Stomach (tissue), 4 donors: ENCODE data around the gene SORCS2.

ENCODE experiments used
- CTCF ChIP-seq, 7 experiments: fragments of 450-650 bp in 4 of 7; fragments of 200-600 bp in 3 of 7; sonication (generic) in 3 of 7; IDR thresholded peaks; one replicate each; pipeline ENCODE4 v1.5.1; 2016 to 2019; ENCODE audit warnings: antibody characterized with exemption in 7 of 7, control low read depth in 2 of 7, mild to moderate bottlenecking in 1 of 7
- EP300 ChIP-seq: sonication (generic); formaldehyde crosslinking; IDR thresholded peaks from one replicate; pipeline ENCODE4 v1.6.1; 2017; ENCODE audit warnings: antibody characterized with exemption
- POLR2A ChIP-seq, 4 donors: fragments of 450-650 bp; IDR thresholded peaks; one replicate each; pipeline ENCODE4 v1.6.1; 2016; ENCODE audit warnings: antibody characterized with exemption in 4 of 4, control low read depth in 2 of 4, mild to moderate bottlenecking in 1 of 4, moderate library complexity in 1 of 4

DNA sequence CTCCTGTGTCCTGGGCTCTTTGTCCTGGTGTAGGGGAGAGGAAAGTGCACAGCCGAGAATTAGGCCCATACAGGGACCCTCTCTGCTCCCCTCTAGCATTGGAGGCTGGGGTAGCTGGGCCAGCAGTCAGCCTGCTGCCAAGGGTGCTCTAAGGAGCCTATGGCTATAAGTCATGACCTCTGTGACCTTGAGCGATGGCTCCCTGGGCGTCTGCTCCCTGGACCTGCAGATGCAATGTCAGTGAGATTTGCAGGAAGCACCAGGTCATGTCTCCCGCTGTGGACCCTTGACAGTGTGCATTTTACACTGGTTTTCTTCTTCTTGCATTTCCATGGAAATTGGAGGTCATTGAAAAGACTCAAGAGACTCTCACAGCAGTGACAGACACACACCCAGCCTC, 476.5 kb downstream of the SORCS2 start:
- no peak for TF ChIP-seq CTCF (IDR thresholded peaks at IDR 0.05)
- no peak for TF ChIP-seq POLR2A (IDR thresholded peaks at IDR 0.05)
- TF ChIP-seq EP300, result no peak
